ENCODE results near the gene PAPPA2.

Gene PAPPA2

DNA sequence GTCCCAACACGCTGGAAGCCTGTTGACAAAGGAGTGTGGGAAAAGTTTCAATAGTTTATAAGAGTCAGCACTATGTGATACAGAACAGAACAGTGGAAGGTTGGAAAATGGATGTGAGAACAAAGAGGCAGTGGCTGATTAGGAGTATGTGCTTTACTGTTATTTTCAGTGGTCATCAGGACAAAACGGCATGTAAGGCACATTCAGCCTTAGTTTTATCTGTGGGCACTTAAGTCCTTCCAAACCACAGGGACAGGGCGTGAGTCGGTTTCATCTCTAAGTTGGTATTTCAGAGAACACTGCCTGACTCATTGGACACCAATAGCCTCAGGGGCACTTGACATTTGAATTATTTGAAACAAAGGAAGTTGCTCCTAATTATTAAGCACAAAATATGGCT, 394.7 kb downstream of the PAPPA2 start:
- no peak for DNase-seq (ENCODE audit: low read depth)

DNA sequence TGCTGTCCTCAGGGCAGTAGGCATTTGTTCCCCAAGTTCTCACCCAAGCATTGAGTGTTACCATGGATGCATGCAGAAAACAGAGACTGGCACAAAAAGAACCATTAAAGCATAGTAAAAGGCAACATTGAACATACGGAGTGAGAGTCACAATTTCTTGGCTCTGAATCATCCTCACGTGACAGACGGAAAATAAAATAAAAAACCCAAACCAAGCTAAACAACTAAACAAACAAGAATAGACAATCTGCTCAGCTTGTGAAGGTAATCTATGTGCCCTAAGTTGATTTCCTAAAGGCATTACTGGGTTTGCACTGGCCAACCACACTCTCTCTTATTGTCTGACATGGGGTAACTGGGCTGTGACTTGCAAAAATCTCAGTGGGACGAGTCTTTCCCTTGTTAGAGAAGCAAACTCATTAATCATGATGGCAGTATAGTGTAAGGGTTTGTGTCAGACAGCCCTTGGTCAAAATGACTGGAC, 395.5 kb downstream of the PAPPA2 start:
- no peak for DNase-seq (ENCODE audit: low read depth)

DNA sequence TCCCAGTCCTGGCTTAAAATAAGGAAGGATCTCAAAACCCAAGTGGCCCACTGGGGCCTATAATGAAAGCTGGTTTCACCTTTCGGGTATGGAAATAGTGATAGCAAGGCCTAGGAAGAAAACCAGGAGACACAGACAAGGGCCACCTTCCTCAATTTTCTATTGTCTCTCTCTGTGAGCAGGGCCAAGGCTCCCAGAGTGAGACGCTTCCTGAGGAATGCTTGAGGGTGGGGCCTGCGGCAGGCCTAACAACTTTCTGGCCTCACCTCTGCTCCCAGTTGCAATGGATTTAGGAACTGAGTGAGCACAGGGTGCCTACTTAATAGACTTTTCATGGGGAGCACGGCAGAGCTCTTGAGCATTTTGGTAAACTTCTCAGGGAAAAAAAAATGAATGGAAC, 400.6 kb downstream of the PAPPA2 start:
- DNase-seq (ENCODE audit: low read depth), result no peak

DNA sequence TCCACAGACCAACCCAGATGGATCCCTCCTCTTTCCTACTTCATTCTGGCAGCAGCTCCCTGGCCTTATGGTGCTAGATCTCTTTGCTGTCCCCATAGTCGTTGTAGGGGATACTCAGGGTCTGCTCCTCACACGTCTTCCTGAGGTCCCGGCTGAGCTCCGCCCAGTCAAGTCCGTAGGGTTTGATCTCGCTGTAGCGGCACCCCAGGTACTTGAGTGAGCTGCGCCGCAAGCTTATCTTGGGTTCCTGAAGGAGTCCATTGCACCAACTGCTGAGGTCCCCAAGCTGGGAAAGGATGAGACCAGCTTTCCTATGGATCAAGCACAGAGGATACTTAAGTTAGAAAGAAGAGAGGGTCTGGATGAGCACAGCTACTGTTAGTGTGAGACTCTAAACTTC, 401.2 kb downstream of the PAPPA2 start:
- DNase-seq (ENCODE audit: low read depth), result no peak

DNA sequence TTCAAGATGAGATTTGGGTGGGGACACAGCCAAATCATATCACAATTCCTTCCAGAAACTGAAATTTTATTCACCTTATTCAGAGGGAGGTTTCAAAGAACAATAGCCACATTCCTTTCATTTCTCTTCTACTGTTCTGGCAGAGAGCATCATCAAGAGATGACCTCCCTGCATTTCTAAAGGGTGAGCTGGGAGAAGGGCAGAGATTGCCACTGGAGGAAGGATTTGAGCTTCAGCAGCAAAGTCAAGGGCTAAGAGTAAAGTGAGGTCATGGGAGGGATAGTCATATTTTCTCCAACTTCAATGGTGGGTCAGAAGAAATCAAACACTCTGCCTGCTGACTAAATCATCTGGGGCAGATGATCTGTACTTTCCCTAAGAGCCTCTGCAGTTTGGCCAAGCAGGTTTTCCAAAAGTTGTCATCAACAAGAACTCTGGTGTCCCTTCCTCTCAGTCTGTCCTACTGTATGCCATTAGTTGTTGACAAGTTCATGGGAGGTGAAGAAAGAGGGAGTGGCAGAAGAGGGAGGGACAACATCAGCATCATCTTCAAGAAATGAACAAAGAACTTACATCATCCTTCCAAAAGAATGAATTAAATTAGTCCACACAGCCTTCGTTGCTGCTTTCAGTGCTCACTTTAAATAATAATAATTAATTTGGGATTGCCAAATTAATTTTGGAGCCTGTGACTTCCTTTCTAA, 403.2 kb downstream of the PAPPA2 start:
- DNase-seq (ENCODE audit: low read depth), result no peak

DNA sequence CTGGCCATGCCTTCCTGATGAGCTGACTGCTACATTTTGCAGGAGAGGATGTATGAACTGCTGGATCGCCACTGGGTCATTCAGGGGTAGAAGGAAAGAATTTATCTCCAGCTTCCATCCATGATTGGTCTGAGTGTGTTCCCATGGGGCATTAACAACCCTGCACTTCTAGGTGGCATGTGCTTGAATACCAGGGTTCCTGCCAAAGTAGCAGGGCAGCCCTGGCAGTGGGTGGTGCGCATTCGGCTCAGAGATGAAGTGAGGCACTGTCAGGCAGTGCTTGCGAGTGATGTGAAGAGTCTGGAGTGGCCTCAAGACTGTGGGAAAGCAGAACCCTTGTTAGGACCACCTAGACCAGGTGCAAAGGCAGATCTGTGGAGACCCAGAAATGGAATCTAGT, 406.6 kb downstream of the PAPPA2 start:
- no peak for DNase-seq (ENCODE audit: low read depth)

DNA sequence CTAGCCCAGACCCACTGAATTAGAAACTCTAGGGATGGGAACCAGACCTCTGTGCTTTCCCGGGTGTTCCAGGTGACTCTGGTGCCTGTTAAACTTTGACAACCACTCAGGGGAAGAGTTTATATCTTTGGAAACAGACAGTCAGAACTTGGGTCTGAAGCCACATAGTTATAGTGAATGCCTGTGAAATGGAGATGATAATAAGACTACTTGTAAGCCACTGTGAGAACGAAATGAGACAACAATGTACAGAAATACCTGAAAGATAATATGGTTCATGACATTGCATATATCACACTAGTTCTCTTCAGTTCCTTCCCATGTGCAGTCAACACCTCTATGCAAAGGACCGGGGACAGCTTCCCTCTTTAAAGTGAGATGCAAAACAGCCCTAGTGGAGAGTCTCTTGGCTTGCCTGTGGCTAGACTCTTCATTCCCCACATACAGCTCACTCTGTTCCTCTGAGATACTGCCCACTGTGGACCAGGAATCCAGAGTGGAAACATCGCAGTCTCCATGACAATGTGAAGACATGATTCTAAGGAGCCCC, 414.1 kb downstream of the PAPPA2 start:
- no peak for DNase-seq (ENCODE audit: low read depth)

DNA sequence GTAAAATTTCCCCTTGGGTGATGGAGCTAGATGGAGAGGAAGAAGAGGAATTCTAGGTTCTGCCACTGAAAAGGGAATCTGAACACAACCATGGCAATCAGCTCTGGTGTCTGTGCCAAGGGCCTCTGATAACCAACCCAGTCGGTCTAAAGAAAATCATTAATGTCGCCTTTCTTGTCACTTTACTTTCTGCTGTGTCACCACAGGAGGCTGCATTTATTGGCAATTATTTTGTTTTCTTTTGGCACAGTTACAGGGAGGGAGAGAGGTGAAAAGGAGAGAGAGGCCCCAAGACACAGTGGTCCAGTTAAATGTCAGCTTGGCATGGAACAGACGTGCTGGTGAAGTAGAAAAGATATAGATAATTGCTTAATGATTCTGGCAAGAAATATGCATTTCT, 414.6 kb downstream of the PAPPA2 start:
- DNase-seq (ENCODE audit: low read depth), result no peak

DNA sequence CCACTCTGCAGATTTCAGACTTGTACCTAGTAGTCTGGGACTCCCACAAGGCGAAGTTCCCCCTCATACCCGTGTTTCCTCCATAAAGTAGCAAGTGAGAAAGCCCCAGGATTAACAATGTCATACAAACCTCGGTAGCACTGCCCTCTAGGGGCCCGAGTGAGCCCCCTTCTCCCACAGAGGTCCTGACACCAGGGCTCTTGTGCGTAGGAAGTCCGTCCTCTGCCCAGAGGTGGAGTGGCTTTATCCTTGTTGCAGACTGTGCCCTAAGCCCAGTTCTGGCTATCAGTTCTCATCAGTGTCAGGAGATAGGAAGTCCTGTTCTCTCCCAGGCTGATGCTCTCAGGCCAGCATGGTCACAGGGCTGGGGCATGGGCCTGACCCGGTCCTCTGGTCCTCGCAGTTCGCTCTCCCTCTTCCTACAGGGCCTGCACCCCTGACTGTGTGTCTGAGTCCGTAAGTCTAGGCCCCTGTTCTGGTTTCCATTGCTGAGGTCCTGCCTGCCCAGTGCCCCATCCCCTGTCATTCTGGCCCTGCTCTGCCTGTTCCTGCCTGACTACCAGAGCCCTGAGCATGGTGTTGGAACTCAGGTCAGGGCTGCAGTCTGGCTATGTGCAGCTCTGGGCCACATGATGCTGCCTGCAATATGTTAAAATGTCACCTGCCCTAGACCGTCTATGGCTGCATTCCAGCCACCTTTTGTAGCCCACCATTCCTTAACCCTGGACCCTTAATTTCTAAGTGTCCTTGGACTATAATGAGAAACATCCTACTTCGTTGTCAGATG, 416.0 kb downstream of the PAPPA2 start:
- DNase-seq (ENCODE audit: low read depth), result no peak

DNA sequence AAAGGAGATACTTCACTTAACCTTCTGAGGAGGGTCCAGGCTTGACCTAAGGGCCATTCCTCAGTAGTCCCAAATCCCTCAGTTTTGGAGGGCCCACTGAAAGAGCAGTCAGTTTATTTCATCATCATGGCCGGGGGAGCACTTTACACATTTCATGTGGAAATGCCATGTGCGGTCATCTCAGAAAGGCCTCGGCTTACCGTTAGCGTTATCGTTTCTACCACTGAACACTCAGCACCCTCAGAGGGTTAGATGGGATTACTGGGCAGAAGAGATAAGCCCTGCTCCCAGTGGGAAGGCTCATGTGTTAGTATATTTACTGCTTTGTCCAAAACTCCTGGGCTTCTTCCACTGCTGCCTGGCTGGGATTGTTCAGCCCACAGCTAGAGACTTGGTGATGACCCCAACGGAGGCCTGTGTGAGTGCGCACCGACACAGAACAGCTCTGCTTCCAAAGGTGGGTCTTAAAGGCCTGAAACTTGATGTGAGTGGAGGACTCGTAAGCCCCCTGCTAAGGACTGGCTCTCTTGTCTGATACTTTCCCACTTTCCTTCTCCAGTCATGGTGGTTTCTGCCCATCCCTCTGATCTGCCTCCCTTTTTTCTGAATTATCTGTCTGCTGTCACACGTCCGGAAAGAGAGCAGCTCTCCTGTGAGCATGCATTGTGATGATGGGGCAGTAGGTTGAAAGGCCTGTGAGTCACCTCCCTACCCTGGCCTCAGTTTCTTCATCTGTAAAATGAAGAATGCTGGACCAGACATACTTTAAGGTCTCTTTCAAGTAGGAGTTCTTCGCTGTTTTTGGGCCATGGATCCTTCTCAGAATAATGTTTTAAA, 417.0 kb downstream of the PAPPA2 start:
- no peak for DNase-seq (ENCODE audit: low read depth)

DNA sequence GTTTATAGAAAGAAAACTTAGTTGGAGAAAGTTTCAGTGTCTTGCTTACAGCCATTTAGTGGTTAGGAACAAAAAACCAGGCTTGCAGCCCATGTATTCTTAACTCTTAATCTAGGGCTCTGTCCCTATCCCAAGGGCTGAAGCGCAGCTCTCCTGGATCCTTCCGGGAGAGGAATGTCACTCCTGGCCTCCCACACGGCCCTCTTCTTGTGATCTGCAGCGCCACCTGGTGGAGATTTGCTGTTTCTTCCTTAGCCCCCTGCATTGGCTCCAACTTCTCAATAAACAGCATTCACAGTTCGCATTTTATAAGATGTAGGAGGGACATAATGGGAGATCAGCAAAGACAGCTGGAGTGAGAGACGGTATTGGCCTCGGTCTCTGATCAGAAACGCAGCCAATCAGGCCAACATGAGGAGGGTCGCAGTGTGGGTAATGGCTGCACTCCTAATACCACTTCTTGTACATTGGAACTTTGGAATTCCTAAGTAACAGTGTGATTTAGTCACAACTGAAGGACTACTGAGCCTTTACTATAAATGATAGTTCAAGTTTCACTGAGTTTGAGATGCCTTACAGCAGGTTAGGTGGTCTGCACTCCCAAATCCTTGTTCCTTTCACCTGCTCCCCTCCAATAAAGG, 418.1 kb downstream of the PAPPA2 start:
- DNase-seq (ENCODE audit: low read depth), result peak; percentile 2

DNA sequence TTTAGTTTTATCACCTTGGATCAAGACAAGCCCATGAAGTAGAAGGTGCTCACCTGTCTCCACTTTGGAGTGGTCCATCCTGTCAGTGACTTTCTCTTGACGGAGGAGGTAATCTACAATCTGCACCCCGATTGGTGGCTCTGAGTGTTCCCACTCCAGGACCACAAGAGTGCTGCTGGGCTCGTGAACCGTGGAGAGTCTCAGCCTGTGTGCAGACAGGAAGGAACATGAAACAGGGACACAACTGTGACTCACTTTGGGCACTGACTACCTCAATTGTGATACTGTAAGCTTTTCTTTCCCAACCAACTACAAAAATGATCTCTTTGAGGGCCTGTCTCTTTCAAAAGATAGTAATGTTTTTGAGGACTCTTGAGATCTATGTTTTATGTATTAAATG, 421.3 kb downstream of the PAPPA2 start:
- no peak for DNase-seq (ENCODE audit: low read depth)

DNA sequence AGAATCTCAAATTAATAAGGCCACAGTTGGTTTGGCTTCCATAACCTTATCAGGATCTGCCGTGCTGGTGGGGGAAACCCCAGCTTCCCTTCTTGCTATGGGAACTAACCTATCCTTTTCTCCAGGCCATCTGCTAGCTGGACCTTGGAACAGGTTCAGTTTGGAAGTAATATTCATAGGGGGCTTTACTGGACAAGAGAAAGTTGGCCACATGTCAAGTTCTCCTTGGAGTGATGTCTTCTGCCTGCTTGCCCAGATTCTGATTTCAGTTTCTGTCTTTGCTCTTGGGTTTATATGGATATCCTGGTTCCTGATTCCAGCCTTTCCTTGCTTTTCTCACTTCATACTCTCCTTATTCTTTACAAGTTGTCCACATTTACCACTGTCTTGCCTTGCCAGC, 421.9 kb downstream of the PAPPA2 start:
- DNase-seq (ENCODE audit: low read depth), result no peak

DNA sequence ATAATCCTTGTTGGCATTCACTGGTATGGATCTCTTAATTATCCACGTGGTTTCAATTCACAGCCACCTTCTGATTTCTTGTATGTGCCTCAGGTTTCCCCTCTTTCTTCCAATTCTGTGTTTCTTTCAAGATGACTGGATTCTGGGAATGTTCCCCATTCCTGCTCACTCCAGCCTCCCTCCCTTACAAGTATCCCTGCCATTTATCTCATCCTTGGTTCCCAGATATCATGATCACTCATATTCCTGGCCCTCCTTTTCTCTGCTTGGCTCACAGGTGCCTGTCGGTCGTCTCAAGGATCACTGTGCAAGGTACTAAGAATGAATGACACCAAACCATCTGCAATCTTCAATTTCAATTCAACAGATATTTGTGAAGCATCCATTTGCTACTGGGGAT, 422.4 kb downstream of the PAPPA2 start:
- DNase-seq (ENCODE audit: low read depth), result no peak

DNA sequence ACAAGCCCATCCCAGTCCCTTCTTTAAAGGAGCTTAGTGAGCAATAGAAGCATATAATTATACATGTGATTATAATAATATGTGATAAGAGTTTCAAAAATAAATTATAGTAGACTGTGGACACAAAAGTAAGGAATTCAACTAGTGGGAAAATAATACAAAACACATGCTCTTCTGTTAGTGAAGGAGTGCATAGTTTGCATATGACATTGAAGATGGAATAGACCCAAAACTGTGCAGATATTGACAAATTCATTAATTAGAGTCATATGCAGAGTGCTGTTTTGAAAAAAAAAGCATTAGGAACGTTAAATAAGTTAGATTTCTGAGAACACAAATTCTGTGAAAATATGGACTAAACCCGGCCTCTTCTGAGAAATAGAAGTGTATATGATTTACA, 422.8 kb downstream of the PAPPA2 start:
- DNase-seq (ENCODE audit: low read depth), result no peak

DNA sequence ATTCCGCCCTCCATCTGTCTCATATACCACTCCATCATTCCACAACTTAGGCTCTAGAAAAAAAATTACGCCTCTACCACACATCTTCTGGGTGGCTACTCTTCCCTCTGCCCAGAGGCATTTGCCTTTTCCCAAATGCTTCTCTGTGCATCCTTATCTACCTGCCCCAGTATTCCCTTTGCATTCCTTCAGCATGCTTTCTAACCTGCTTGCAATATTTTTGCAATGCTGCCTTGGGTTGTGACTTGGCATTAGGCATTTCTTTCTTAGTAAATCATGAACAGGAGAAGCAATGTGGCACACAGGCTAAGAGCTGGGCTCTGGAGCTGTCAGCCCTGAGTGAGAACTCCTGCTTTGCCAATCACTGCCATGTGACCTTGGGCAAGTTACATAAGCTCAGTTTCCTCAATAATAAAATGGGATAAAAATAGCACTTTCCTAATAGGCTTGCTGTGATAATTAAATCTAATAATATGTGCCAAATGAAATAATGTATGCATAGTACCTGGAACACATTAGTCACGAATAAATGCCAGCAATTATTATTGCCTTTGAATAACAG, 425.6 kb downstream of the PAPPA2 start:
- no peak for DNase-seq (ENCODE audit: low read depth)

DNA sequence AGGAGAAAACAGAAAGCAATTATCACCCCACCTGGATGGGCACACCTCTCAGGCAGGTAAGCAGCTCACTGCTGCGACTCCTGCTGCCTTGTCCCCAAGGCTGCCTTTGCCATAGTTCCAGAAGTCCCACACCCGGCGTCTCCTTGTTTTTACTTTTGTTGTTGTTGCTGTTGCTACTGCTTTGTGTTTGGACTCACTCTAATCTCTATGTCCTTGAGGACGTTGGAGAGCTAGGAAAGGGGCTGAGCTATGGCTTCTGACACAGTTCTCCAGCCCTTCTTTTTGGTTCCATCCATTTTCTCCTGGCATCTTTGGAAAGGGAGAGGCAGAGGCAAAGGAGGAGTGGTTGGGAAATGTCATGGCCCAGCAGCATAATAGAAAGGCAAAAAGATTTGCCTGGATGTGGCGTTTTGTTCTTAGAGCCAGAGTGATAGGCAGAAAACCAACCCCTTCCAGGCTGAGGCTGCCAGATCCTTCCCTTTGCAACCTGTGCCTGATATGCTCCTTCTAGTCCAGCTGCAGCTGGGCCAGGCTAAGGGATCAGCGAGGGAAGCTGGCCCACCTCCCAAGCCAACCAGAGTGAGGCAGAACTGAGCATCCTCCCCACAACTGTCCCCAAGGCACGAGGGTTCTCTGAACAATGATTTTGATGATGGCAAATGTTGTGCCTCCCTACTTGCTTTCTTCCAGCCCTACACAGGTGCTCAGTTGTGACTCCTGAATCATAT, 430.8 kb downstream of the PAPPA2 start:
- DNase-seq (ENCODE audit: low read depth), result no peak

DNA sequence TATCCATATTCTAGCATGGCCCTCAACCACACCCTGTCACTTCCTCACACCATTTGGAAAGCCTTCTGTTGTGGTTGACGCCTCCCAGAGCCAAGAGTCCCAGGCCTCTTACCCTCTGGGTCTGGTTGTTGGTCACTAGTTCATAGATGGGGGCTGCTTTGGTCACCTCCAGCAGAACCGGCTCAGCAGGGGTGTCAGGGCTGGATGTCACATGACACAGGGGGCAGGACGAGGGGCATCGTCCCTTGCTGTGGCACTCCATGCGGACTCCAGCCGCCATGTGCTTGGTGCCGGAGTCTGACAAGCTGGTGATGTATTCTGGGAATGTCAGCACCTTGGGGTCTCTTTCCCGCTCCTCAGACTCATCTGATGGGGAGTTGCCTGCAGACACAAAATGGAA, 431.5 kb downstream of the PAPPA2 start:
- DNase-seq (ENCODE audit: low read depth), result no peak
